Stomach (tissue), 9 donors: ENCODE measurements around the gene PITPNM3. TPM values are rescaled to one million over a fixed set of nuclear protein-coding genes. Genes with fewer than 3 reads are reported as not detected.

Experiments used
- DNase-seq, 2 donors: peaks; one replicate each; pipeline versions ENCODE4 v3.0.0 to v3.0.0-alpha.2; 2013 to 2019
- H3K27ac ChIP-seq, 5 donors: fragments of 200-600 bp in 4 of 5; sonication (generic) in 4 of 5; one replicate each; pipeline ENCODE4 v1.5.1; 2013 to 2019; ENCODE audit warnings: mild to moderate bottlenecking in 1 of 5, moderate library complexity in 1 of 5
- H3K27me3 ChIP-seq, 3 donors: fragments of 200-600 bp; sonication (generic); one replicate each; pipeline ENCODE4 v1.5.1; 2017 to 2019; ENCODE audit warnings: mixed run types in 1 of 3
- H3K36me3 ChIP-seq, 4 donors: fragments of 200-600 bp; sonication (generic); 1 replicate in 3 of 4; 2 replicates in 1 of 4; pipeline ENCODE4 v1.5.1; 2016 to 2019
- H3K4me1 ChIP-seq, 4 donors: fragments of 200-600 bp; sonication (generic); one replicate each; pipeline ENCODE4 v1.5.1; 2016 to 2019
- H3K4me3 ChIP-seq, 4 donors: fragments of 200-600 bp; sonication (generic) in 3 of 4; one replicate each; pipeline ENCODE4 v1.5.1; 2016 to 2019; ENCODE audit warnings: mild to moderate bottlenecking in 1 of 4
- H3K9me3 ChIP-seq, 4 donors: fragments of 200-600 bp; sonication (generic); one replicate each; pipeline ENCODE4 v1.5.1; 2016 to 2019
- CTCF ChIP-seq, 7 experiments: fragments of 450-650 bp in 4 of 7; fragments of 200-600 bp in 3 of 7; sonication (generic) in 3 of 7; IDR thresholded peaks; one replicate each; pipeline ENCODE4 v1.5.1; 2016 to 2019; ENCODE audit warnings: antibody characterized with exemption in 7 of 7, control low read depth in 2 of 7, mild to moderate bottlenecking in 1 of 7
- EP300 ChIP-seq: sonication (generic); formaldehyde crosslinking; IDR thresholded peaks from one replicate; pipeline ENCODE4 v1.6.1; 2017; ENCODE audit warnings: antibody characterized with exemption
- POLR2A ChIP-seq, 4 donors: fragments of 450-650 bp; IDR thresholded peaks; one replicate each; pipeline ENCODE4 v1.6.1; 2016; ENCODE audit warnings: antibody characterized with exemption in 4 of 4, control low read depth in 2 of 4, mild to moderate bottlenecking in 1 of 4, moderate library complexity in 1 of 4
- POLR2AphosphoS5 ChIP-seq, 3 donors: sonication (generic); formaldehyde crosslinking; IDR thresholded peaks; one replicate each; pipeline ENCODE4 v1.6.1; 2016; ENCODE audit warnings: antibody characterized with exemption in 3 of 3
- WGBS, 5 donors: extraction: QIAGEN DNeasy Blood & Tissue Kit in 3 of 5; methylation state at CpG; one replicate each; pipeline versions ENCODE4 v1.1.5 to v1.1.7; 2013 to 2018; 5-methylcytosine and 5-hydroxymethylcytosine counted together
- intact Hi-C: fragments of 100-400 bp; cut with DNase I; formaldehyde crosslinking; loops from one replicate; pipeline ENCODE4 v1.15.1; 2023; ENCODE audit warnings: low total_unique reads
- polyA plus RNA-seq, 3 donors: library from polyadenylated mRNA; stranded (reverse); fragments of 200-250 nt; gene quantifications; one replicate each; pipeline ENCODE4 v1.2.3, GENCODE V29; 2013
- total RNA-seq, 5 donors: library from RNA; depleted of rRNA; stranded (reverse); fragments of >200 nt; gene quantifications; one replicate each; pipeline versions ENCODE4 v1.1.0 to v1.2.3, GENCODE V29; 2014 to 2016
- donor health status: healthy with polysubstance abuse.
- donor health status: Bipolar disorder and iron deficiency.
- donor health status: healthy.

PITPNM3 gene
- total and polyA plus RNA-seq, 8 donors = 1.1 to 19.3 (median 5.8) TPM

GRCh38 chr17:6471531-6472465, 84.6 kb downstream of the PITPNM3 start:
- no peaks in the 10 kb centered on the region for H3K9me3 ChIP-seq
- H3K36me3 ChIP-seq = peaks cover 0 to 38% (median 14%) of the 10 kb centered on the region in 4 donors
- no peak overlapping the region for H3K4me3 ChIP-seq
- WGBS, 5 donors = 71 to 83% (median 77%) methylated on average over 19 of the region's 19 CpGs
- DNase-seq = no peak
- H3K27ac ChIP-seq = no peak overlapping the region
- H3K27me3 ChIP-seq = no peaks in the 10 kb centered on the region
- TF ChIP-seq POLR2AphosphoS5 (IDR thresholded peaks at IDR 0.05) (no peak), POLR2A (IDR thresholded peaks at IDR 0.05) (no peak), EP300 (no peak), CTCF (IDR thresholded peaks at IDR 0.05) (no peak)
- intact Hi-C loops = no loop called here
- peaks cover 0 to 21% (median 5%) of the 10 kb centered on the region in 4 donors for H3K4me1 ChIP-seq

- H3K9me3 ChIP-seq = no peaks in the 10 kb centered on the region
- H3K27ac ChIP-seq = no peak overlapping the region
- WGBS, 5 donors = 76 to 97% (median 91%) methylated on average over 7 to 17 of the region's 17 CpGs
- no peak overlapping the region for H3K4me3 ChIP-seq
- no peaks in the 10 kb centered on the region for H3K27me3 ChIP-seq
- no peak for DNase-seq
- peaks cover 0 to 21% (median 3%) of the 10 kb centered on the region in 4 donors for H3K4me1 ChIP-seq
- intact Hi-C loops = no loop called here
- no peak for TF ChIP-seq POLR2AphosphoS5 (IDR thresholded peaks at IDR 0.05)
- no peak for TF ChIP-seq POLR2A (IDR thresholded peaks at IDR 0.05)
- no peak for TF ChIP-seq EP300
- TF ChIP-seq CTCF (IDR thresholded peaks at IDR 0.05) = no peak
- peaks cover 0 to 38% (median 11%) of the 10 kb centered on the region in 4 donors for H3K36me3 ChIP-seq
These were observed 85.4 kb downstream of the PITPNM3 start for GRCh38 chr17:6470751-6471521.

- Histone ChIP-seq H3K9me3 (no peaks in the 10 kb centered on the region), H3K27ac (no peak overlapping the region), H3K27me3 (no peaks in the 10 kb centered on the region), H3K36me3 (peaks cover 0 to 45% (median 11%) of the 10 kb centered on the region in 4 donors), H3K4me3 (no peak overlapping the region), H3K4me1 (peaks cover 0 to 15% (median 3%) of the 10 kb centered on the region in 4 donors)
- TF ChIP-seq POLR2A (IDR thresholded peaks at IDR 0.05) (no peak), EP300 (no peak), POLR2AphosphoS5 (IDR thresholded peaks at IDR 0.05) (no peak), CTCF (IDR thresholded peaks at IDR 0.05) (no peak)
- WGBS, 5 donors = 92 to 96% (median 95%) methylated on average over 18 to 24 of the region's 24 CpGs
- intact Hi-C loops = no loop called here
- DNase-seq = no peak
These were observed 86.1 kb downstream of the PITPNM3 start for GRCh38 chr17:6470146-6470718.
